GM19395 (cell line): Measurements from ENCODE around the gene OR6P1.

Experiments used
- ATAC-seq: cut with Tn5 transposase; IDR thresholded peaks from one replicate; pipeline ENCODE4 v1.9.1; 2021; ENCODE audit warnings: mild to moderate bottlenecking, moderate library complexity; ENCODE audit not compliant: unreplicated experiment

Gene OR6P1

GRCh38 chr1:158570480-158570879, at the start of gene OR6P1:
OR6P1 (minus strand) TSS chr1:158570580; CDS start chr1:158563604, 6,976 bp downstream.
- no peak for ATAC-seq

GRCh38 chr1:158613764-158614163, 43.4 kb upstream of the OR6P1 start:
- ATAC-seq: no peak

- ATAC-seq: no peak
Observed at GRCh38 chr1:158611916-158612315, 41.5 kb upstream of the OR6P1 start.

GRCh38 chr1:158607296-158607695, 36.9 kb upstream of the OR6P1 start:
- no peak for ATAC-seq

GRCh38 chr1:158604968-158605367, 34.6 kb upstream of the OR6P1 start, which contains the start of gene OR10Z1:
OR10Z1 (plus strand) TSS chr1:158605268; CDS start chr1:158606439, 1,171 bp downstream.
- no peak for ATAC-seq

GRCh38 chr1:158600735-158601134, 30.4 kb upstream of the OR6P1 start:
- no peak for ATAC-seq

GRCh38 chr1:158586942-158587341, 16.6 kb upstream of the OR6P1 start:
- ATAC-seq: no peak

- ATAC-seq: no peak
Observed at GRCh38 chr1:158583962-158584361, 13.6 kb upstream of the OR6P1 start.

GRCh38 chr1:158579733-158580132, 9.4 kb upstream of the OR6P1 start, which contains the start of gene OR10X1:
OR10X1 (minus strand) TSS chr1:158579899; CDS start chr1:158579899, 0 bp downstream.
- no peak for ATAC-seq

- ATAC-seq: no peak
Observed at GRCh38 chr1:158577561-158577960, 7.2 kb upstream of the OR6P1 start.

GRCh38 chr1:158572226-158572625, 1.8 kb upstream of the OR6P1 start:
- ATAC-seq: no peak

- no peak for ATAC-seq
Observed at GRCh38 chr1:158564608-158565007, 5.8 kb downstream of the OR6P1 start.

- ATAC-seq: no peak
Observed at GRCh38 chr1:158563853-158564252, 6.5 kb downstream of the OR6P1 start.

GRCh38 chr1:158559696-158560095, 10.7 kb downstream of the OR6P1 start:
- no peak for ATAC-seq

GRCh38 chr1:158554352-158554751, 16.0 kb downstream of the OR6P1 start, which contains the start of gene OR6Y1:
OR6Y1 (minus strand) TSS chr1:158554405; CDS start chr1:158548105, 6,300 bp downstream.
- no peak for ATAC-seq

- no peak for ATAC-seq
Observed at GRCh38 chr1:158552296-158552695, 18.1 kb downstream of the OR6P1 start.

- no peak for ATAC-seq
Observed at GRCh38 chr1:158547533-158547932, 22.8 kb downstream of the OR6P1 start.

GRCh38 chr1:158537609-158538008, 32.8 kb downstream of the OR6P1 start:
- ATAC-seq: no peak

GRCh38 chr1:158534496-158534895, 35.9 kb downstream of the OR6P1 start:
- ATAC-seq: no peak

GRCh38 chr1:158527190-158527815, 43.1 kb downstream of the OR6P1 start:
- no peak for ATAC-seq

GRCh38 chr1:158521666-158522058, 48.7 kb downstream of the OR6P1 start:
- ATAC-seq: no peak

- ATAC-seq: no peak
Observed at GRCh38 chr1:158520955-158521665, 49.3 kb downstream of the OR6P1 start.
